Activated B cell treated with CpG ODN at 0.5 μM for 24 hours (primary cell): ENCODE data around the gene TMEM174. TPM values are rescaled to one million over a fixed set of nuclear protein-coding genes. Genes with fewer than 3 reads are reported as not detected.

Experiments used
- ATAC-seq: fragments of 200-7000 bp; cut with Tn5 transposase; one replicate; pipeline ENCODE4 v1.10.0; 2021; ENCODE audit warnings: low read depth, mild to moderate bottlenecking, moderate library complexity
- CTCF ChIA-PET: fragments of 350-600 bp; sonication (Branson Sonifier 250); formaldehyde crosslinking; loops from one replicate; lab custom pipeline; 2021; ENCODE audit warnings: antibody characterized with exemption; lab: Charles Lee
- POLR2A ChIA-PET: fragments of 350-600 bp; sonication (Branson Sonifier 250); formaldehyde crosslinking; loops from one replicate; lab custom pipeline; 2021; ENCODE audit warnings: antibody characterized with exemption; lab: Charles Lee
- DNase-seq: peaks from one replicate; pipeline ENCODE4 v3.0.0; 2022
- H3K27ac Mint-ChIP-seq: one replicate; pipeline ENCODE4 v1.8.0; 2020; ENCODE audit warnings: mixed read lengths
- H3K27me3 Mint-ChIP-seq: one replicate; pipeline ENCODE4 v1.8.0; 2021; ENCODE audit warnings: mixed read lengths
- H3K36me3 Mint-ChIP-seq: one replicate; pipeline ENCODE4 v1.8.0; 2021; ENCODE audit warnings: low read depth, mixed read lengths
- H3K4me1 Mint-ChIP-seq: one replicate; pipeline ENCODE4 v1.8.0; 2021; ENCODE audit warnings: mixed read lengths
- H3K4me3 Mint-ChIP-seq: one replicate; pipeline ENCODE4 v1.8.0; 2020; ENCODE audit warnings: mild to moderate bottlenecking, mixed read lengths
- H3K9me3 Mint-ChIP-seq: one replicate; pipeline ENCODE4 v1.8.0; 2020; ENCODE audit warnings: mixed read lengths
- intact Hi-C: fragments of 100-400 bp; cut with micrococcal nuclease; formaldehyde crosslinking; loops from one replicate; pipeline ENCODE4 v1.15.1; 2024
- total RNA-seq: library from RNA; stranded (reverse); gene quantifications from 2 replicates; pipeline ENCODE4 v1.2.3, GENCODE V29; 2022
- TF ChIP-seq, protein P1 (sequence below): fragments of 200-600 bp; IDR thresholded peaks from one replicate; pipeline ENCODE4 v1.8.0; 2022; ENCODE audit warnings: antibody characterized with exemption, mild to moderate bottlenecking

TMEM174 gene
- total RNA-seq, 1 donor from 2014 or later: not detected

DNA sequence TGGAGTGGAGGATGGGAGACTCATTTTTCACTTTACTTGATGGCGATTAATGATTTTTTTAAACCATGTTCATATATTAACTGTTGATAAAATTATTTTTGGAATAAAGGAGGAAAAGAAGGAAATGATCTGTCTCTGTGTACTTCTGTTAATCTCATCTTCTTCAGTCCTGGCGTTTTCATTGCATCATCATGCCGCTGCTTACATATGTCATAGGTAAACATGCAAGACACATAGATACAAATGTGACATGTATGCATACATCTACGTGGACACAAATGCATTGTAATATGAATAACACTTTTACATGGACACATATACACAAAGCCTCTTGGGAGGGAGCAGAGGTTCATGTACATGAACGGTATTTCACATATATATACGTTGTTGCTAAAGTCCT is 10.0 kb downstream of the TMEM174 start:
- no peak for DNase-seq
- ATAC-seq: no peak
- Mint-ChIP-seq H3K36me3 (no peaks in the 10 kb centered on the region), H3K9me3 (peaks cover 6% of the 10 kb centered on the region), H3K27ac (no peak overlapping the region), H3K27me3 (peaks cover 18% of the 10 kb centered on the region), H3K4me1 (no peaks in the 10 kb centered on the region), H3K4me3 (no peak overlapping the region)
- CTCF ChIA-PET: no interaction called here
- intact Hi-C loops: no loop called here
- TF ChIP-seq, protein P1, sequence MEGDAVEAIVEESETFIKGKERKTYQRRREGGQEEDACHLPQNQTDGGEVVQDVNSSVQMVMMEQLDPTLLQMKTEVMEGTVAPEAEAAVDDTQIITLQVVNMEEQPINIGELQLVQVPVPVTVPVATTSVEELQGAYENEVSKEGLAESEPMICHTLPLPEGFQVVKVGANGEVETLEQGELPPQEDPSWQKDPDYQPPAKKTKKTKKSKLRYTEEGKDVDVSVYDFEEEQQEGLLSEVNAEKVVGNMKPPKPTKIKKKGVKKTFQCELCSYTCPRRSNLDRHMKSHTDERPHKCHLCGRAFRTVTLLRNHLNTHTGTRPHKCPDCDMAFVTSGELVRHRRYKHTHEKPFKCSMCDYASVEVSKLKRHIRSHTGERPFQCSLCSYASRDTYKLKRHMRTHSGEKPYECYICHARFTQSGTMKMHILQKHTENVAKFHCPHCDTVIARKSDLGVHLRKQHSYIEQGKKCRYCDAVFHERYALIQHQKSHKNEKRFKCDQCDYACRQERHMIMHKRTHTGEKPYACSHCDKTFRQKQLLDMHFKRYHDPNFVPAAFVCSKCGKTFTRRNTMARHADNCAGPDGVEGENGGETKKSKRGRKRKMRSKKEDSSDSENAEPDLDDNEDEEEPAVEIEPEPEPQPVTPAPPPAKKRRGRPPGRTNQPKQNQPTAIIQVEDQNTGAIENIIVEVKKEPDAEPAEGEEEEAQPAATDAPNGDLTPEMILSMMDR: no peak
- POLR2A ChIA-PET: no interaction called here

DNA sequence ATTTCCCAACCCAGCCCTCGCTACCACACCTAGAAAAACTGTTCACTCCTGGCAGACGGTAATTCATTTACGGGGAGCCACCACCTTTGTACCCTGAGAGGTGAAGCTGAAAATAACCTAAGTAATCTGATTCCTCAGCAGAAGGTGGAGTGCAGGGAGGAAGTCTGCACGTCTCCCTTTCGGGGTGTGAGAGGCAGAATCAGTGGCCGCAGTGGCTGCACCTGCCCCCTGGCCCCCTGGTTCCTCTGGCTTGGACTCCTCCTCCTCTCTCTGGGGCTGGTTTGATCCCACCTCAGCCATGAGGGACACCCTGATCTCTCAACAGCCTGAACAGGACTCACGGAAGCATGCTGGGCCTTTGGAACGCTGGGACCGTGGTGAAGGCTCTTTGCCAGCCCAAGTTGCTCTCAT is 10.5 kb downstream of the TMEM174 start:
- no peak for ATAC-seq
- intact Hi-C loops: no loop called here
- ChIA-PET POLR2A (no interaction called here), CTCF (no interaction called here)
- Mint-ChIP-seq H3K27ac (no peak overlapping the region), H3K36me3 (no peaks in the 10 kb centered on the region), H3K27me3 (peaks cover 15% of the 10 kb centered on the region), H3K4me1 (no peaks in the 10 kb centered on the region), H3K9me3 (peaks cover 6% of the 10 kb centered on the region), H3K4me3 (no peak overlapping the region)
- TF ChIP-seq, protein P1: no peak
- DNase-seq: no peak

- peaks cover 29% of the 10 kb centered on the region for H3K27me3 Mint-ChIP-seq
- no peak for ATAC-seq
Observed at GRCh38 chr5:73186976-73187375, 14.0 kb downstream of the TMEM174 start.

DNA sequence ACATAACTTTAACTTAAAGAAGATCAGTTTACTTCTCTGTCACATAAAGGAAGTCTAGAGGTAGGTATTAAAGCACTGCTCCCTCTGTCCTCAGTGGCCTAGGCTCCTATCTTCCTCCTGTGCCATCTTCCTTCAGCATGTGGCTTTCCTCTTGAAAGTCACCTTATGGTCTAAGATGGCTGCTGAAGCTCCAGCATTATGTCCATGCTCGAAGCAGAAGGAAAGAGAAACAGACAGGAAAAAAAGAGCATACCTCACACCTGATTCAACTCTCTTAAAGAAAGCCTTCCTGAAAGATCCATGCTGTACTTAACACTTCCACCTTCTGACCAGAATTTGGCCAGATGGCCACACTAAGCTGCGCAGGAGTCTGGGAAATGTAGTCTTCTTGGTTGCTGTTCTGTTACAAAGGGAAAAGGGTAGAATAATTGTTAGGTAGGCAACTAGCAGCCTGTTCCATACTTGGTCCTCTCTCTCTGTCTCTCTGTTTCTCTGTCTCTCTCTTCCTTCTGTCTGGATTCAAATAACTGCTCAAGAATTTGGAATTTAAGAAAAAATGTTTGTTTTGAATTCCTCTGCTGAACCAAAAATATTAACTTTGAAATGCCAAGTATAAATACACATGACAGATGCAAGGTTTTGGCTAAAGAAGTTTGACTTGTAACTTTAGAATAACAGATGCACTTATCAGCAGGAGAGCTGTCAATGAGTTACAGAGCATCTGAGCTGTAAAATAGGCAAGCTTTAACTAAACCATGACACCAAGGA is 16.0 kb downstream of the TMEM174 start:
- intact Hi-C loops: no loop called here
- TF ChIP-seq, protein P1: no peak
- ChIA-PET POLR2A (no interaction called here), CTCF (no interaction called here)
- ATAC-seq: no peak
- Mint-ChIP-seq H3K27ac (no peak overlapping the region), H3K27me3 (peaks cover 27% of the 10 kb centered on the region), H3K4me1 (no peaks in the 10 kb centered on the region), H3K9me3 (peaks cover 6% of the 10 kb centered on the region), H3K36me3 (no peaks in the 10 kb centered on the region), H3K4me3 (no peak overlapping the region)
- no peak for DNase-seq

More at GRCh38 chr5:73186976-73187375, 14.0 kb downstream of the TMEM174 start:
- ChIA-PET POLR2A (no interaction called here), CTCF (no interaction called here)
- TF ChIP-seq, protein P1: no peak
- intact Hi-C loops: no loop called here
- no peaks in the 10 kb centered on the region for H3K4me1 Mint-ChIP-seq
- H3K4me3 Mint-ChIP-seq: no peak overlapping the region
- peaks cover 6% of the 10 kb centered on the region for H3K9me3 Mint-ChIP-seq
- no peak for DNase-seq
- H3K27ac Mint-ChIP-seq: no peak overlapping the region
- H3K36me3 Mint-ChIP-seq: no peaks in the 10 kb centered on the region

GRCh38 chr5:73189871-73190376 is 16.9 kb downstream of the TMEM174 start:
- TF ChIP-seq, protein P1: no peak
- Mint-ChIP-seq H3K27me3 (peaks cover 28% of the 10 kb centered on the region), H3K27ac (no peak overlapping the region), H3K4me3 (no peak overlapping the region), H3K9me3 (peaks cover 2% of the 10 kb centered on the region), H3K4me1 (no peaks in the 10 kb centered on the region), H3K36me3 (no peaks in the 10 kb centered on the region)
- ChIA-PET CTCF (no interaction called here), POLR2A (no interaction called here)
- intact Hi-C loops: no loop called here
- ATAC-seq (no peak), DNase-seq (no peak)
